HuH-7 (cell line): ENCODE measurements around the gene BMAL1.

Experiments
- DNase-seq: peaks from one replicate; pipeline ENCODE4 v3.0.0; 2011; ENCODE audit warnings: low spot score

The BMAL1 gene

DNA sequence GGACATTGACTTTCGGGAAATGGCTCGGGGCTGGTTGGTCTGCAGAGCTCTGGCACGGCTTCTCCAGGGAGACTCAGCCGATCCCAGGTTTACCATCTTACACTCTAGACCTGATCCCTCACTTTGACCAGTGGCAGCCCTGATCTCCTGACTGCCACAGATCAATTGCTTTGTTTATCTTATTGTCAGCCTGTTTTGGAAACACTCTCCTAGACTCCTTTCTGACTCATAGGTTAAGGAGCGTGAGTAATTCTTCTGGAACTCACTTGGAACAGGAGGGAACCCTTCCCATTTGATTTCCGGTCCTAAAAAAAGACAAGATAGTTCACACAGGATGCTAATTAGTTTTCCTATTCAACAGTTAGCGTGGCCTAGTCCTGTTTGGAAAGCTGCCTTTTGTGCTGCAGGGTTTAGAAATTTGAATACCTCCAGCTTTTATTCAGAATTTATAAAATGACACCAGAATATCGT, 16.0 kb upstream of the BMAL1 start:
- DNase-seq = no peak

DNA sequence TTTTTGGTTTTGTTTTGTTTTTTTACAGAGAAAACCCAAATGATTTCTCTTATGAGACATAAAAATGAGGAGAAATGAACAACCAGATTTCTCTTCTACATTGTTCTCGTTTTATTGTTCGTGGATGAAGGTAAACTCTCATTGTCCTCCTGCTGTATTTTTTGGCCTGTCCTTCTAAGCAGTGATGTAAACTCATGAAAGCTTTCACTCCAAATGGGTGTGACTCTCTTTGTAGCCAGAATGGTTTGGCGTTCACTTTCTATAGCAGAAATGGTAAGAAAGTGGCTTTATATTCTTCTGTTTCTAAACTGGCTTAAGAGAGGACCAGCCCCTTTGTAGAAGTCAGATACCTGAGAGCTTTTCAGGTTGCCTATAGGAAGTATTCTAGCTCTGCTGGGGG, 15.5 kb upstream of the BMAL1 start:
- DNase-seq = no peak

DNA sequence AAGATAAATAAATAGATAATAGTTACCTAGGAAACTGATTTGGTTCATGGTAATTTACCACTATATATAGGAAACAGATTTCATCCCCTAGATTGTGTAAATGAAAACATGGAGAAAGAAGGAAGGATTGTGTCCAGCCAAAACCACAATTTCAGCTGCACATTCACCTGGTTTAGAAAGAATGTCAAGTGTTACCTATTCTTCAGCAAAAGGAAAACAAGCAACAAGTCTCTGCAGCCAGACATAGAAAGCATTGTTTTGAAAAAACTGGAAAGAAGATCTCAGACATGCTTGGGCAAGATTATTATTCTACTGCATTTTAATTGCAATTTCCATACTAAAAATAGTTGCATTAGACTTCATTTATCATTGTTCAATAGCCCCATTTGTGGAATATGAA, 8.8 kb upstream of the BMAL1 start:
- no peak for DNase-seq

DNA sequence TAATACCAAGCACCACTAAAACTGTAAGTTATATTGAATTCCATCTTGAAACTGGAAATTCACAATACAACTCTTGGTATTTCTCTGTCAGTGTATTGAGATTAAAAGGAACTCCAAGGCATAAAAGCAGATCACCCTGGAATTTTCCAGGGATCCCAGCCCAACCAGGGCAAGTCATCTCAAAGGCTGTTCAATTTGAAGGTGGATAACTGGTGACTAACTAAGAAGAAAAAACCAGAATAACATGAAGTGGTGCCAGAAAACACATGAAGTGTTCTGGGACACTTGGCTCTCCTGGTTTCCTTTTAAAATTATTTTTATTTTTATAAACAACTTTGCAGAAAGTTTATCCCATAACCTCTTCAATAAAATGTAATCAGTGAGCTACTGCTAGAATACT, 7.8 kb upstream of the BMAL1 start:
- no peak for DNase-seq

DNA sequence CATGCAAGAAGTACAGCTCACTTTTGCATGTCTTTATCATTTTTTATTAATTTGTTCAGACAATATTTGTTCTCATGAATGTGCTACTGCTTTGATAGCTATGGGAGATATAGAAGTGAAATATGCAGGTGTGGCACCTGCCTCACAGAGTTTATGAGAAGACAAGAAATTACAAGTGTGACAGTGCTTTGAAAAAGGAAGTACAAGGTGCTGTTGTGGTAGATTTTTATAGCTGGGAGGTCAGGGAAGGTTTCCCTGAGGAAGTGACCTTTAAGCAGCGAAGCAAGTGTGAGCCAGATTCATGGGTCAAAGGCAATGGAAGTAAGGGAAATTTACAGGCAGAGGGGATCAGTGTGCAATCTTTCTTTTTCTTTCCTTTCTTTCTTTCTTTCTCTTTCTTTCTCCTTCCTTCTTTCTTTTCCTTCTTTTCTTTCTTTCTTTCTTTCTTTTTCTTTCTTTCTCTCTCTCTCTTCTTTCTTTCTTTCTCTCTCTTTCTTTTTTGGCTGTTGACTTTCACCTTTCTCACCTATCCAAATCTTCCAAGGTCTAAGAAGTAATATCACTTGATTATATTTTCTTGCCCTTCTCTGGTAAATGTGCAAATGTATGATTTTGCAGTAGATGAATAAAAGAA, 6.4 kb upstream of the BMAL1 start:
- no peak for DNase-seq

DNA sequence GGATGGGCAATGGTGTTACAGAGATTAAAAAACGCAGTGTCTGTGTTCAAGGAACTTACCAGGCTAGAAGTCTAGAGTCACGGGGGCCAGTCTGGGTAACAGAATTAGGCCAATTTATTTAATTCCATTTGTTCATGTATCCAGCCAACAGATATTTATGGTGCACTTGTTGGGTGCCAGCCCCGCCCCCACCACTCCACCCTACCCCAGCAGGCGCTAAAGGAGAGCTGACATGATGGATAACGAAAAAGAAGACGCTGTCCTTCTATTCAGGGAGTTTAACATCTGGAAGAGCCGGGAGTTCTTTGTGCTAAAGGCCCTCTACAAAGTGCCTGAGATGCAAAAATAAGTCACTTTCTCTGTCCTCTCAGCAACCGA, 1.1 kb upstream of the BMAL1 start:
- DNase-seq = no peak

DNA sequence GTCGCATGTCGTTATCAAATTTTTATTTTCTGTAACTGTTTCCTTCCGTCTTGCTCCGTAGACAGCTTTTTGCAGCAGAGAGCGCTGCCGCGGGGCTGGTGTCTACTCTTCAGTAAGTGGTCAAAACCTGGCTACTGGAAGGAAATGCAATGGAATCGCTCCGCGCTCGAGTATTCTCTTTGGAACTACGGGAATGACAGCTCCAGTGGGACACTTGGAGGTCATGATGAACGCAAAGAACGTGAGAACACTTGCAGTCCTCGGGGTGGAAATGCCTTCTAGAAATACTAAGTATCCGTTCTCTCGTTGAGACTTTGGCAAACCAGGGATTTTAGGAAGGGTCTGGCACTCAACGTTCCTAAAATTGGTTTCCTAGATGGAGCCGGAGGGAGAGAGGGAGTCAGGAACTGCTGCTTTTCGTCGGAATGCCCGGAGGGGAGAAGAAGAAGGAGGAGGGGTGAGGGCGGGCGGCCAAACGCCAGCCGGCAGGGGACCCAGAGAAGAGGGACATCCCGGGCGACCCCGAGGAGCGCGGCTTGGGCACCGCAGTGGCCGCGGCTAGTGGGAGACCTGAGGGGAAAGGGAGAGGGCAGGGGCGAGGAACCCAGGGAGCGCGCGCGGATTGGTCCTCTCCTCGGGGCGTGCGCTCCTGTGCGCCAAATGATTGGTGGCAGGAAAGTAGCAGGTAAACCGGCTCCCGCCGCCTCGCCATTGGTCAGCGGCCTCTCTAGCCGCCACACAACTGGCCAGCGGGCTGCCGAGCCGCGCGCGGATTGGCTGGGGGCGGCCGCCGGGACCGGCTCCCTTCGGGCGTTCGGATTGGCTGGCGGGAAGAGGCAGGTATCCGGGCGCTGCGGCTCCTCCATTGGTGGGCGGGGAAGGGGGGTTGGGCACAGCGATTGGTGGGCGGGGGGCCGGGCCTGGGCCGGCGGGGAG, 490 bp upstream of the BMAL1 start:
- DNase-seq = peak; percentile 98

DNA sequence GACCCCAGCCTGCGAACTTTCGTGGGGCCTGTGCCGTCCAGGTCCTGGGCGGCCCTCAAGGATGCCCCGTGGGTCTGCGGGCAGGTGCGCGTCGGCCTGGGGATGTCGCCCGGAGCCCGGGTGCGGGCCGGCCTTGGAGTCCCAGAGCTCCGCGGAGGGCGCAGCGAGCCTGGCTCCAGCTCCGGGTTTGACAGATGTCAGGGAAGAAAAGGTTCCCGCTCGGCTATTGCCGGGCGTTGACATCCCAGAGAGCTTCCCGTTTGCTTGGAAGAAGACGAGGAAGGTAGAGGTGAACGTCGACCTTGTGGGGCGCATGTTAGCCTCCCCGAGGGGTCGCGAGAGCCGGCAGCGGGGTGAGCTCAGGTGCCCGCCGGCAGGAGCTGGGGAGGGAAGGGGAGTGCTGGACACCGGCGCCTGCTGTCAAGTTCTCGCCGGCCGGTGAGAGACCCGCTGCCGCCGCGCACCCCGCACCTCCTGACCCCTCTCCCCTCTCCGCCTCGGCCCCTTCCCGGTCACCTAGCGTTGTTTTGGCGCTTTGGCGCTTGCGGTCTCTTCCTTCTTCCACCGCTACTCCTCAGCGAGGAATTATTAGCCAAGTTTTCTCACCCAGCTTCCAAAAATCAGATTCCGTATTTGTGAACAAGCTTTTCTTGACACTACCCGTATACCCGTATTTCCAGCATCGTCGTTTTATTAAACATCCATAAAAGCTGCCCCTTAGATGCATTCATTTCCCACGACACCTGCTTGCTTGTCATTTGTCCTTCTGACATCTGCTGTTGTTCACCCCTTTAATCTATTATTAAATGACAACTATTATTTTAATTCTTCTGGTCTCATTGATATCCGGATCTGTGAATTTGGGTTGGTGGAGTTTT, 1.3 kb downstream of the BMAL1 start:
- DNase-seq = no peak

DNA sequence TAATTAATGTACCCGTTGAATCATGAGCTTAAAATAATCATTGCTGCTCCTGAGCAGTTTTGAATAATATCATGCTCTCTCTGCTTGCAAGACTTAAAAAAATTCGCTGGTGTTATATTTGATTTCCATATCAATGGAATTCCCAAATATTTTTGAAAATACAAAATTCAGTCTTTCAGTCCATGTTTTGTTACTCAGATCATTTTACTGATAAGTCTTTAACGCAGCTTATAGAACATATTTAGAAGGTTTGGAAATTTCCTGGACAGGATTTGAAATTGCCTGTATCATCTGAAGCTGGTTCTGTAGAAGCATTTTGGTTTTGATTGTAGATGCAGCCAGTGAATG, 1.9 kb downstream of the BMAL1 start:
- DNase-seq = no peak

DNA sequence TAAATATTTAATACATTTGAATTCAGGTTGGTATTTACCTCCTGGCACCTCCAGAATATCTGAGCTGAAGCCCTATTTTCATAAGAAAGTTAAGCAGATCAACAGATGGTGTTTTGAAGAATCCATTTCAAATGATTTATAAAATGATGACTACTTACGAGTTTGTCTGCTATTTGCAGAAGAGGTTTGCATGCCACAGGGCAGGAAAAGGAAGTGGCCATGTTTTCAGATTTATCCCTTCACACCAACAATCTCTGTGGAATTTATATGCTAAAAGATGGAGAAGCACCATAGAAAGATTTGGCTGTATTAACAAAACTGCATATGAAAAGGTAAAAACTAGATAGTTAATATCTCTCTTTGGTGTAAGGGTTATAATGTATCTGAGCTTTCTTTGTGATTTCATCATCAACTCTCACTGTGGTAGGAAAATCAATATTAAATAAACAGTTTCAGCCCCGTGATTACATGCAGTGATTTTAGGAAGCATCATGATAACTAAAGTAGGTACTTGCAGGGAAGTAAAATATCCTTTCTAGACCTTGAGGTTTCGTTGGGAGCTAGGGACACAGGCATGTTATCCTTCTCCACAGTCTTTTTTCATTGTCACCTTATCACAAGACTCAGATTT, 2.6 kb downstream of the BMAL1 start:
- DNase-seq = no peak

DNA sequence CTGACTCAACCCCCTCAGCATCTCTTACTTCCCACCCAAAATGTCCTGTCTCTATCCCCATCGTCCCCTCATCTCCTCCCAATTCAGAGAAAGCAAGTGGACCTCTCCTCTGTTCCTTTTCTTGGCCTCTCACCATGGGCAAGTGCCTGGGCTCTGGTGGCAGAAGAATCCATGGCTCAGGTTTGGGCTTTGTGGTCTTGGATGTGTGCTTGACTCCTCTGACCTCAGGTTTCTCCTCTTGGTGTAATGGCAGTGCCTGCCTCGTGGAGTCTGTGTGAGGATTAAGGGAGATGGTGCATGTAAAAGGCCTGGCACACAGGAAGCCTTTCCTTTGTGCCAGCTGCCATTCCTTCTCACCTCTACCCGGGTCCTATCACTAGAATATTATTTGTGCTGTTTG, 3.2 kb downstream of the BMAL1 start:
- no peak for DNase-seq

DNA sequence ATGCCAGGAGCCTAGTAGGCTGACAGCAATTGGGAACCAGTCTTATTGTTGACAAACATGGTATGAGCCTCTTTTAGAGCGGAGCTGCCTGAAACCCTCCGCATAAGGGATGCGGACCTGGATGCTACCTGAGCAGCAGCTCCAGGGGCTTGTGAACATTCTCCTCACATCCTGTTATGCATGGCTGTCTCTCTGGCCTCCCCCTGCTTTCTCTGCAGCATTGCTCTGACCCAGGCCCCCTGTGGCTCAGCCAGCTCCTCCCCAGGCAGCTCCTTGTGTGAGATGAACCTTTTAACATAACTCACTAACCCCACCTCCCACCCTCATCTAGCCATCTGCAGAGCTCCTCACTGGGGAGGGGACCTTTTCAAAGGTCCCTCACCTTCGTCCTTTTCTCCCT, 6.0 kb downstream of the BMAL1 start:
- no peak for DNase-seq

DNA sequence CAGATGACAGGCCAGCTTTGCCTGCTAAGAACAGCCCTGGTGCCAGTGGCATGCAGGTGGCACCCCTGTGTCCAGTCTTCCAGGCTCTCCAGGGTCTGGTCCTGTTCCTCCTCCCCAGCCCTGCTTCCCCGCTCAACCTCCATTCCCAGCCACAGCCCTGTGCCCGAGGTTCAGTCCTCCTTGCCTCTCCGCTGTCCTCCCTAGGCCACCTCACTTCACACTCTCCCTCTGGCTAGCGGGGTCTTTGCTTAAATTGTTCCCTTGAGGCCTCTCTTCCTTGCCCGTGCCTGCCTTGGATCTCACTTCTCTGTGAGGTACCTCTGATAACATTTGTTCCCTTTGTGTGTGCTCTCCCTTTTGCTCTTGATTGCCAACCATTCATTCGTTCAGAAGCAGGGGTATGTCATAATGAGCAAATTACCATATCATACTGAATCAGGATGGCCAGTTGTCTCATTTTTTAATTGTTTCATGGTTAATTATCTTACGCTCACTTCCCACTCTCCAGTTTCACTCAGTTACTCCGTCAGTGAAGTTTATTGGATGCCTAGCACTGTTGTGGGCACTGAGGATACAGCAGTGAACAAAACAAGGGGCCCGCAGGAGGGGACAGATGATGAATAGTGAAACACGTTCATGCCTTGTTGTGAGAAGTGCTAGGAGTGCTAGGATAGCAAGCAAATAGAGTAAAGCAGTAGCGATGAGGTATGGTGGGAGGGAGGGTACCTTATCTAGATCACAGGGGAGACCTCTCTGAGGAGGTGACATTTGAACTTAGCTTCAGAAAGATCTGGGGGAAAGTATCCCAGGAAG, 7.4 kb downstream of the BMAL1 start:
- no peak for DNase-seq

DNA sequence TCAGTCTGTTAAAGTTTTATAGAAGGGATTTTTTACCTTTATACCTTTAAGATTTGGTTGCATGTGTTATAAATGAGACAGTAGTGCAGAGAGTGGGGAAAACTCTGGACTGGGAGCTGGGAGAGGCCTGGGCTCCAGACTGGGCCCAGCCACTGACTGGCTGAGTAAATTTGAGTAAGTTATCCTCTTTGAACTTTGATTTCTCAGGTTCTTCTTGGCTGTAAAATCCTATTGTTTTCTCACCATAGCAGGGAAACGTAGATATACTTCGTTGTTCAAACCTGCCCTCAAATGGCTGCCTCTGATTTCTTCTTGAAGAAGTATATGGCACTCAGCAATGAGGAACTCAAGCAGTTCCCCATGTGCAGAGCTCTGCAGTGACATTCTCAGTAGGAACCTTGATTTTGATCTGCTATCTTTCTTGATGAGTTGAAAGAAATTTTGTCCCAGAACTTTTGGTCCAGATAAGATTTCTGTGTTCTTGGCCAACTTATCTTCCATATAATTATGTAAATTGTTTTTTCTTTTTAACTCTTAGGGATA, 8.8 kb downstream of the BMAL1 start:
- no peak for DNase-seq

DNA sequence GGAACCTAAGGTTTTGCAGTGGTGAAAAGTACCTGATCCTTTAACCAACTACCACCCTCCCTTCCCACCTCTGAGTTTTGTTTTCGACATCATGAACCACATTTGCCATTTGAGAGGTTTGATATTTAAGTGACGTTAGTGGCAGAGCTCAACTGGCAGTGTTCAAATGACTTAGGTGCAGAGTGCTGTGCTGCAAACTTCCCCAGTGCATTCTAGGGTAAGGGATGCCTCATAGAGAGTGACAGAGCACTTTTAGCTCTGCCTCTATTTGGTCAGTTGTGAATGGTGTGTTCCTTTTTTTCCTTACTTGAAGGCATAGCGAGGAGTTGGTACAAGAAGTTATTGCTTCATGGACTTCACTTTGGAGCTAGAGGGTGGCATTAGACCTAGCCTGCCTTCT, 9.4 kb downstream of the BMAL1 start:
- no peak for DNase-seq

DNA sequence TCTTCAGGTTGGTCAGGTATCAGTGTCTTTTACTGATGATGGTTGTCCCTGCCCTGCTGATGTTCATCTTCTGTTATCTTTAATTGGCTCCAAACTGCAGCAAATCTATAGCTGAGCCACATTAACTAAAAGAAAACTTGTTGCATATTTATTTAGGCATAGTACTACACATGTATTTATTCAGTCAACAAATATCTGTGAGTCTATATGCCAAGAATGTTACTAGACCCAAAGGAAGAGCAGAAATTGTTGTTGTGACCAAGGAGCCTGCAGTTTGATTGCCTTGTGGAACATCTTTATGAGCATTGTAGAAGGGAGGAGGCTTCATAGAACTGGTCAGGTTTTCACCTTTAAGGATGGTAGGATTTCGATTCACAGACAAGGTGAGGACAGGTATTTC, 10.1 kb downstream of the BMAL1 start:
- no peak for DNase-seq

DNA sequence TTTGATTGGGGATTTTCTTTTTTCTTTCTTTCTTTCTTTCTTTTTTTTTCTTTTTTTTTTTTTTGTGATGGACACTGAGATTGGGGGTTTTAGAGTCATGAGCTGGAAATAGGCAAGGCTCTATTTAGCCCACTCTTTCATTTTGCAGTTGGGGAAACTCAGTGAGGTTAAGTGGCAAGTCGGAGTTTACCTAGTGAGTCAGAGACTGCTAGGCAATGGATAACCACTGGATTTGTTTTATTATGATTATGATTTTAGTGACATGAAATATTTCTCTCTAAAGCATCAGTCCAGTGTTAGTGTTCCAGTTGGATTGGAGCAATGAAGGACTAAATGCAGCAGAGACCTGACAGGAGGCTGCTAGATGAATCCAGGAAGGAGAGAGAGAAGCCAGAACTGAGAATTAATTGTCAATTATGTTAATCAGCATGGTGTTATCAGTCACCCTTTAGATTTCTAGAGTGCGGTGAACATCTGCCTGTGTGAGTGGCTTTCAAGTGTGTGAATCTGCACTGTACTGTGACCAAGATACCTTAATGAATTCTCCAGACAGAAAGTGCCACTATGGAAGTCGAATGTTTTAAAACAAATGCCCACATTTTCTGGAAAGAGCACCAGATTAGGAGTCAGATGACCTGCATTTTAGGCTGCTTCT, 10.9 kb downstream of the BMAL1 start:
- no peak for DNase-seq

DNA sequence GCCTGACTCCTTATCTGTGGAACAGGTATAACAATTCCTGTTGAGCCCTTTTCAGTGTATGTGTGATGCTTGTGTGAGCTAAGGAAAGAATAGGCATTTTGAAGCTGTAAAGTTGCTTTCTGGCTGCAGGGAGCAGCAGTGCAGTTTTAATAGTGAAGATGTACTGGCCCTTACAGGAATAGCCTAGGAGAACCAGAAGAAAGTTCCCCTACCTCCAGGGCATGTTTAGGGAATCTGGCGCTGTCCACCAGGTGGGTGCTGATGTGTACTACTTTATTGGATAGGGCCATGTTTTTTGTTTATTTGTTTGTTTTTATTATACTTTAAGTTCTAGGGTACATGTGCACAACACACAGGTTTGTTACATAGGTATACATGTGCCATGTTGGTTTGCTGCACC, 11.5 kb downstream of the BMAL1 start:
- no peak for DNase-seq

DNA sequence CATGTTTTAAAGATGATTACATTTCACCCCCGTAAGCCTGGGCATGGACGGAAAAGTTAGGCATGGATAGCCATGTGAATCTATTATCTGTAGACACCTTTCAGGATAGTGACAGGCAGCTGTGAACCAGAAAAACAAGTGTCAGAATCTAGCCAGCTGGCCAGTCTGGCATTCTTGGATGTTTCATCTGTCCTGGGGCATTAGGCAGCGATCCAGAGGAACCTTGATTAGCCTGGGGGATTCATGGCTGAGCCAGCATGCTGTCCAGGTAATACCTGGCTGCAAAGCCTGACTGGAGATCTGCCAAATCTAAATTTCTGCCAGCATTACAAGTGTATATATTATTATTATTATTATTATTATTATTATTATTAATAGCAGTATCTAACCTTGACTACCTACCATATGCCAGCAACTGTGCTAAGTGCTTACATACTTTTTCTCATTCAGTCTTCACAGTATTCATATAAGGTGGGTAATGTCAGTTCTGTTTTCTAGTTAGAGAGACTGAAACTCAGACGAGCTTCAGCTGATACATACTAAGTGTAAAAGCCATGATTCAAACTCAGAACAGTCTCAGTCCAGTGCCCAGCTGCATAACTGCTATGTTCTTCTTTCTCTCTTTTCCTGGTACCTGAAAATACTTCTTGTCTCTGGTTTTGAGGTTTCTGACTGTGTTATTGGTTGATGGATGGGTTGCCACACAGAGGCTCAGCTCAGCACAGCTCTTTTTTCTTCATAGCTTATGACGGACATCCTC, 12.8 kb downstream of the BMAL1 start:
- no peak for DNase-seq

DNA sequence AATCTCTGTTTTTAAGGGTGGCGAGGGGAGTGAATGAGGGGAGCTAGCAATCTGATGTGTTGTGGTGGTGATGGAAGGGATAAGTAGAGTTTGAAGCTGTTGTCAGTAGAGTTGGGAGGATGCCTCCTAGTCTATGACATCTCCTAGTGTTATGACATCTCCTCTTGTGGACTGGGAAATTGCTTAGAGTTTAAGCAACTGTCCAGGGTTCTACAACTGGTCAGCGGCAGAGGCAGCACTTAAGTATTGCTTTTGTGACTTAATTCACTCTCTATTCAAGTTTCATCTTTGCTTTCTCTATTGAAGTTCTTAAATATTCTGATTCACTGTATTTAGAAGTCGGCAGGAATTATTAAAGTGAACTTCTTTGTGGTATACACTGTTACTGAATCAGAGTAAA, 13.8 kb downstream of the BMAL1 start:
- DNase-seq = no peak
